Measurements from ENCODE around the gene PNKD. TPM values are rescaled to one million over a fixed set of nuclear protein-coding genes. Genes with fewer than 3 reads are reported as not detected.

The PNKD gene
- total RNA-seq, 2 donors from 2014 or later = 21.1 to 31.2 TPM

GRCh38 chr2:218344090-218344754 lies 73.9 kb downstream of the PNKD start:
- Mint-ChIP-seq H3K27ac (peak overlapping the region; percentile 65), H3K27me3 (peaks cover 5% of the 10 kb centered on the region)
- no peak for ATAC-seq

GRCh38 chr2:218344755-218345417 lies 74.6 kb downstream of the PNKD start:
- DNase-seq = no peak
- no peaks in the 10 kb centered on the region for H3K9me3 ChIP-seq (ENCODE audit: control insufficient read depth, low read length, poor library complexity, severe bottlenecking)
- peaks cover 5% of the 10 kb centered on the region for H3K27me3 Mint-ChIP-seq
- H3K4me3 Mint-ChIP-seq = no peak overlapping the region
- no peak for ATAC-seq
- peaks cover 2% of the 10 kb centered on the region for H3K36me3 Mint-ChIP-seq (ENCODE audit: low read depth)
- H3K27ac Mint-ChIP-seq = no peak overlapping the region
- peaks cover 2% of the 10 kb centered on the region for H3K4me1 Mint-ChIP-seq

More at GRCh38 chr2:218344090-218344754, 73.9 kb downstream of the PNKD start:
- Mint-ChIP-seq H3K36me3 (ENCODE audit: low read depth) (peaks cover 2% of the 10 kb centered on the region), H3K4me3 (no peak overlapping the region), H3K4me1 (peaks cover 2% of the 10 kb centered on the region)
- no peaks in the 10 kb centered on the region for H3K9me3 ChIP-seq (ENCODE audit: control insufficient read depth, low read length, poor library complexity, severe bottlenecking)
- no peak for DNase-seq

GRCh38 chr2:218345491-218346236 lies 75.3 kb downstream of the PNKD start:
- Mint-ChIP-seq H3K4me3 (no peak overlapping the region), H3K36me3 (ENCODE audit: low read depth) (no peaks in the 10 kb centered on the region), H3K4me1 (no peaks in the 10 kb centered on the region), H3K27me3 (peaks cover 5% of the 10 kb centered on the region), H3K27ac (no peak overlapping the region)
- no peak for DNase-seq
- ATAC-seq = no peak
- H3K9me3 ChIP-seq (ENCODE audit: control insufficient read depth, low read length, poor library complexity, severe bottlenecking) = no peaks in the 10 kb centered on the region

GRCh38 chr2:218347172-218347571 lies 76.9 kb downstream of the PNKD start:
- Mint-ChIP-seq H3K27ac (no peak overlapping the region), H3K27me3 (peaks cover 5% of the 10 kb centered on the region)
- ATAC-seq = no peak

GRCh38 chr2:218354045-218354444 lies 83.7 kb downstream of the PNKD start:
- H3K36me3 Mint-ChIP-seq (ENCODE audit: low read depth) = no peaks in the 10 kb centered on the region
- H3K4me1 Mint-ChIP-seq = peaks cover 2% of the 10 kb centered on the region
- no peak overlapping the region for H3K27ac Mint-ChIP-seq
- H3K9me3 ChIP-seq (ENCODE audit: control insufficient read depth, low read length, poor library complexity, severe bottlenecking) = no peaks in the 10 kb centered on the region
- ATAC-seq = no peak
- H3K27me3 Mint-ChIP-seq = no peaks in the 10 kb centered on the region
- DNase-seq = no peak
- H3K4me3 Mint-ChIP-seq = no peak overlapping the region

More at GRCh38 chr2:218347172-218347571, 76.9 kb downstream of the PNKD start:
- Mint-ChIP-seq H3K36me3 (ENCODE audit: low read depth) (no peaks in the 10 kb centered on the region), H3K4me3 (no peak overlapping the region), H3K4me1 (no peaks in the 10 kb centered on the region)
- no peaks in the 10 kb centered on the region for H3K9me3 ChIP-seq (ENCODE audit: control insufficient read depth, low read length, poor library complexity, severe bottlenecking)
- DNase-seq = no peak

- Mint-ChIP-seq H3K4me1 (peaks cover 2% of the 10 kb centered on the region), H3K27me3 (no peaks in the 10 kb centered on the region), H3K27ac (no peak overlapping the region), H3K4me3 (no peak overlapping the region), H3K36me3 (ENCODE audit: low read depth) (no peaks in the 10 kb centered on the region)
- H3K9me3 ChIP-seq (ENCODE audit: control insufficient read depth, low read length, poor library complexity, severe bottlenecking) = no peaks in the 10 kb centered on the region
- DNase-seq = no peak
- no peak for ATAC-seq
These were observed 84.6 kb downstream of the PNKD start for GRCh38 chr2:218354850-218355443.

- peaks cover 5% of the 10 kb centered on the region for H3K4me1 Mint-ChIP-seq
- DNase-seq = no peak
- no peaks in the 10 kb centered on the region for H3K36me3 Mint-ChIP-seq (ENCODE audit: low read depth)
These were observed 87.2 kb downstream of the PNKD start for GRCh38 chr2:218357236-218358177.

GRCh38 chr2:218360453-218360852 lies 90.1 kb downstream of the PNKD start:
- Mint-ChIP-seq H3K27ac (no peak overlapping the region), H3K4me1 (peaks cover 5% of the 10 kb centered on the region), H3K36me3 (ENCODE audit: low read depth) (no peaks in the 10 kb centered on the region), H3K27me3 (no peaks in the 10 kb centered on the region), H3K4me3 (no peak overlapping the region)
- H3K9me3 ChIP-seq (ENCODE audit: control insufficient read depth, low read length, poor library complexity, severe bottlenecking) = no peaks in the 10 kb centered on the region
- DNase-seq = no peak
- no peak for ATAC-seq

More at GRCh38 chr2:218357236-218358177, 87.2 kb downstream of the PNKD start:
- H3K4me3 Mint-ChIP-seq = no peak overlapping the region
- H3K27me3 Mint-ChIP-seq = no peaks in the 10 kb centered on the region
- no peaks in the 10 kb centered on the region for H3K9me3 ChIP-seq (ENCODE audit: control insufficient read depth, low read length, poor library complexity, severe bottlenecking)
- no peak for ATAC-seq
- H3K27ac Mint-ChIP-seq = peak overlapping the region; percentile 27

- DNase-seq = no peak
- Mint-ChIP-seq H3K4me1 (peaks cover 6% of the 10 kb centered on the region), H3K36me3 (ENCODE audit: low read depth) (no peaks in the 10 kb centered on the region), H3K27ac (no peak overlapping the region), H3K4me3 (no peak overlapping the region), H3K27me3 (no peaks in the 10 kb centered on the region)
- H3K9me3 ChIP-seq (ENCODE audit: control insufficient read depth, low read length, poor library complexity, severe bottlenecking) = no peaks in the 10 kb centered on the region
- no peak for ATAC-seq
These were observed 92.3 kb downstream of the PNKD start for GRCh38 chr2:218362606-218363005.

- ATAC-seq (no peak), DNase-seq (no peak)
- Mint-ChIP-seq H3K4me3 (no peak overlapping the region), H3K36me3 (ENCODE audit: low read depth) (no peaks in the 10 kb centered on the region), H3K27me3 (no peaks in the 10 kb centered on the region), H3K27ac (no peak overlapping the region), H3K4me1 (peaks cover 9% of the 10 kb centered on the region)
- no peaks in the 10 kb centered on the region for H3K9me3 ChIP-seq (ENCODE audit: control insufficient read depth, low read length, poor library complexity, severe bottlenecking)
These were observed 93.4 kb downstream of the PNKD start for GRCh38 chr2:218363736-218364135.

- peaks cover 9% of the 10 kb centered on the region for H3K4me1 Mint-ChIP-seq
- H3K27ac Mint-ChIP-seq = no peak overlapping the region
- no peak for ATAC-seq
- H3K9me3 ChIP-seq (ENCODE audit: control insufficient read depth, low read length, poor library complexity, severe bottlenecking) = no peaks in the 10 kb centered on the region
- H3K4me3 Mint-ChIP-seq = no peak overlapping the region
- no peaks in the 10 kb centered on the region for H3K36me3 Mint-ChIP-seq (ENCODE audit: low read depth)
- H3K27me3 Mint-ChIP-seq = no peaks in the 10 kb centered on the region
- DNase-seq = no peak
These were observed 93.9 kb downstream of the PNKD start for GRCh38 chr2:218364196-218364595.

- DNase-seq = no peak
- Mint-ChIP-seq H3K4me3 (peak overlapping the region; percentile 85), H3K27me3 (no peaks in the 10 kb centered on the region), H3K27ac (peak overlapping the region; percentile 67), H3K36me3 (ENCODE audit: low read depth) (no peaks in the 10 kb centered on the region), H3K4me1 (peaks cover 17% of the 10 kb centered on the region)
- H3K9me3 ChIP-seq (ENCODE audit: control insufficient read depth, low read length, poor library complexity, severe bottlenecking) = no peaks in the 10 kb centered on the region
- no peak for ATAC-seq
These were observed 96.5 kb downstream of the PNKD start for GRCh38 chr2:218366621-218367414.
